Ascending aorta (tissue), 2 donors: Measurements from ENCODE around the gene ANKRD40CL. TPM values are rescaled to one million over a fixed set of nuclear protein-coding genes. Genes with fewer than 3 reads are reported as not detected.

ENCODE experiments used
- DNase-seq, 2 donors: peaks; one replicate each; pipeline ENCODE4 v3.0.0-alpha.2; 2019; ENCODE audit warnings: low spot score in 2 of 2
- H3K27ac ChIP-seq, 2 donors: fragments of 200-600 bp; sonication (generic); one replicate each; pipeline ENCODE4 v1.5.1; 2016 to 2017; ENCODE audit warnings: mild to moderate bottlenecking in 1 of 2
- H3K27me3 ChIP-seq: fragments of 200-600 bp; sonication (generic); one replicate; pipeline ENCODE4 v1.5.1; 2017
- H3K36me3 ChIP-seq, 2 donors: fragments of 200-600 bp; sonication (generic); one replicate each; pipeline ENCODE4 v1.5.1; 2016
- H3K4me1 ChIP-seq, 2 donors: fragments of 200-600 bp; sonication (generic); one replicate each; pipeline ENCODE4 v1.5.1; 2016 to 2017; ENCODE audit warnings: mild to moderate bottlenecking in 1 of 2
- H3K4me3 ChIP-seq, 2 donors: fragments of 200-600 bp; sonication (generic); one replicate each; pipeline ENCODE4 v1.5.1; 2016 to 2017; ENCODE audit warnings: mild to moderate bottlenecking in 1 of 2
- H3K9me3 ChIP-seq, 2 donors: fragments of 200-600 bp; sonication (generic); one replicate each; pipeline ENCODE4 v1.5.1; 2016
- intact Hi-C: fragments of 100-400 bp; cut with DNase I; formaldehyde crosslinking; loops from one replicate; pipeline ENCODE4 v1.15.1; 2023
- total RNA-seq: library from RNA; depleted of rRNA; stranded (reverse); fragments of >200 nt; gene quantifications from one replicate; pipeline ENCODE4 v1.1.0, GENCODE V29; 2016
- TF ChIP-seq, protein P1 (sequence below), 3 experiments: fragments of 200-600 bp in 2 of 3; fragments of 450-650 bp in 1 of 3; sonication (generic) in 2 of 3; IDR thresholded peaks; one replicate each; pipeline ENCODE4 v1.5.1; 2016 to 2019; ENCODE audit warnings: antibody characterized with exemption in 3 of 3, mild to moderate bottlenecking in 1 of 3, moderate library complexity in 1 of 3

ANKRD40CL gene
- total RNA-seq, 1 donor from 2014 or later = not detected

DNA sequence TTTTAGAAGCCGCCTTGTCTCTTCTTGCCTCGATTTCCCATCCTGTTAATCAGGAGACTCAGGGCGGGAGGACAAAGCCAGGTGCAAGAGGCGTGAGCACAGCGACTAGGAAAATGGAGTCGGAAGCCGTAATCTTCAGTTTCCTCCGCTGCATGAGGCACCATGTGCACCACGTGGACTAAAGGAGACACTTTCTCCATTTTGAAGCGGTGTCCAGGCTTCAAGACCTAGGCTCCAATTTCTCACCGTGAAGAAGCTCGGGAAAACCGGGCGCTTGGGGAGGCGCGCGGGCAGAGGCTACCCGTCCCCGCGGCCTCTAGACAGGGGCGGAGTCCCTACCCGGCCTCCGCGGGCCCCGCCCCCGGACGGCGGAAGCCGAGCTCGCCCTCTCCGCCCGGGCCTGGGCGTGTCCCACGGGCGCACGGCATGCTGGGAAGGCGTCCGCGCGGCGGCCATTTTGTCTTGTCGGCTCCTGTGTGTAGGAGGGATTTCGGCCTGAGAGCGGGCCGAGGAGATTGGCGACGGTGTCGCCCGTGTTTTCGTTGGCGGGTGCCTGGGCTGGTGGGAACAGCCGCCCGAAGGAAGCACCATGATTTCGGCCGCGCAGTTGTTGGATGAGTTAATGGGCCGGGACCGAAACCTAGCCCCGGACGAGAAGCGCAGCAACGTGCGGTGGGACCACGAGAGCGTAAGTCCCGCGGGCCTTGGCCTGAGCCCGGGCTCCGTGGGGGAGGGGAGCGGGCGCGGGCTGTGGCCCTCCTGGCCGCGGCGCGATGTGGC lies 48.0 kb downstream of the ANKRD40CL start, which contains the start of gene LUC7L3:
Gene LUC7L3 (plus strand): TSS at position 460 of the 780 bp plus-strand sequence. CDS start 130 bp downstream, at position 590.
- TF ChIP-seq, protein P1, sequence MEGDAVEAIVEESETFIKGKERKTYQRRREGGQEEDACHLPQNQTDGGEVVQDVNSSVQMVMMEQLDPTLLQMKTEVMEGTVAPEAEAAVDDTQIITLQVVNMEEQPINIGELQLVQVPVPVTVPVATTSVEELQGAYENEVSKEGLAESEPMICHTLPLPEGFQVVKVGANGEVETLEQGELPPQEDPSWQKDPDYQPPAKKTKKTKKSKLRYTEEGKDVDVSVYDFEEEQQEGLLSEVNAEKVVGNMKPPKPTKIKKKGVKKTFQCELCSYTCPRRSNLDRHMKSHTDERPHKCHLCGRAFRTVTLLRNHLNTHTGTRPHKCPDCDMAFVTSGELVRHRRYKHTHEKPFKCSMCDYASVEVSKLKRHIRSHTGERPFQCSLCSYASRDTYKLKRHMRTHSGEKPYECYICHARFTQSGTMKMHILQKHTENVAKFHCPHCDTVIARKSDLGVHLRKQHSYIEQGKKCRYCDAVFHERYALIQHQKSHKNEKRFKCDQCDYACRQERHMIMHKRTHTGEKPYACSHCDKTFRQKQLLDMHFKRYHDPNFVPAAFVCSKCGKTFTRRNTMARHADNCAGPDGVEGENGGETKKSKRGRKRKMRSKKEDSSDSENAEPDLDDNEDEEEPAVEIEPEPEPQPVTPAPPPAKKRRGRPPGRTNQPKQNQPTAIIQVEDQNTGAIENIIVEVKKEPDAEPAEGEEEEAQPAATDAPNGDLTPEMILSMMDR (IDR thresholded peaks at IDR 0.05) = no peak
- intact Hi-C loops = loop anchor here (1.0 kb wide), 1 partner anchor 12 kb away; the partner anchor contains the start of gene ANKRD40
- H3K36me3 ChIP-seq = no peaks in the 10 kb centered on the region
- H3K4me3 ChIP-seq = peak within 1 kb of the TSS; percentile 77 to 95
- no peaks in the 10 kb centered on the region for H3K9me3 ChIP-seq
- peak; percentile 81 to 96 for DNase-seq
- no peaks in the 10 kb centered on the region for H3K27me3 ChIP-seq
- peaks cover 15 to 23% of the 10 kb centered on the region in 2 donors for H3K4me1 ChIP-seq
- H3K27ac ChIP-seq = peak within 1 kb of the TSS; percentile 91 to 97

DNA sequence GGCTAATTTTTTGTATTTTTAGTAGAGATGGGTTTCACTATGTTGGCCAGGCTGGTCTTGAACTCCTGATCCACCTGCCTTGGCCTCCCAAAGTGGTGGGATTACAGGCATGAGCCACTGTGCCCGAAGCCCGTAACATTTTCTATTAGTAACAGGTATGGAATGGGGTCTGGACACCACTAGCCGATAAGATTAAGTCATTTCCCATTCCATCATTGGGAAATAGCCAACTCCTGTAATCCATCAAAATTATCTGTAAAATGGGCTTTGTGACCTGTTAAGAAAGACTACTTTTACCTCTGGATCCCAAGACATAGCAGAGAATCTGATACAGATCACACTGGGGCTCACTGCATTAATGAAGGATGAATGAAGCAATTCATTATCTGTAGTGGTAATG lies 51.8 kb downstream of the ANKRD40CL start:
- intact Hi-C loops = no loop called here
- no peaks in the 10 kb centered on the region for H3K9me3 ChIP-seq
- no peaks in the 10 kb centered on the region for H3K36me3 ChIP-seq
- H3K27me3 ChIP-seq = no peaks in the 10 kb centered on the region
- TF ChIP-seq, protein P1 (IDR thresholded peaks at IDR 0.05) = no peak
- no peak overlapping the region for H3K4me3 ChIP-seq
- peaks cover 0 to 3% of the 10 kb centered on the region in 2 donors for H3K4me1 ChIP-seq
- H3K27ac ChIP-seq = no peak overlapping the region
- no peak for DNase-seq

DNA sequence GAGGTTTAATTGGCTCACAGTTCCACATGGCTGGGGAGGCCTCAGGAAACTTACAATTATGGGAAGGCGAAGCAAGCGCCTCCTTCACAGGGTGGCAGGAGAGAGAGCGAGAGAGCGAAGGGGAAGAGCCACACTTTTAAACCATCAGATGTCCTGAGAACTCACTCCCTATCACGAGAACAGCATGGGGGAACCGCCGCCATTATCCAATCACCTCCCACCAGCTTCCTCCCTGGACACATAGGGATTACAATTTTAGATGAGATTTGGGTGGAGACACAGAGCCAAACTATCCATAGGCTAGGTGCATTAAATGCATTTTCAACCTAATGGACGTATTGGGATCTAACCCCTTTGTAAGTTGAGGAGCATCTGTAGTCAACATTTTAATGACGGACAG lies 54.7 kb downstream of the ANKRD40CL start:
- Histone ChIP-seq H3K27me3 (no peaks in the 10 kb centered on the region), H3K4me1 (peaks cover 11 to 16% of the 10 kb centered on the region in 2 donors), H3K36me3 (no peaks in the 10 kb centered on the region), H3K27ac (no peak overlapping the region), H3K9me3 (no peaks in the 10 kb centered on the region), H3K4me3 (no peak overlapping the region)
- DNase-seq = no peak
- intact Hi-C loops = no loop called here
- TF ChIP-seq, protein P1 (IDR thresholded peaks at IDR 0.05) = no peak

Other genes with a start within 250 kb of the ANKRD40CL start
- 0.85 TPM for gene EPN3, start 234.8 kb downstream of the ANKRD40CL start, total RNA-seq
- gene SPATA20, start 220.3 kb downstream of the ANKRD40CL start, total RNA-seq = 463 TPM
- gene CACNA1G, start 206.8 kb downstream of the ANKRD40CL start, total RNA-seq = 1.2 TPM
- gene ABCC3, start 132.6 kb downstream of the ANKRD40CL start, total RNA-seq = 30.2 TPM
- 35.4 TPM for gene ANKRD40, start 59.6 kb downstream of the ANKRD40CL start, total RNA-seq
- gene LUC7L3, start 47.9 kb downstream of the ANKRD40CL start, total RNA-seq = 32.0 TPM
- gene WFIKKN2, start 68.1 kb upstream of the ANKRD40CL start, total RNA-seq = not detected
- 41.7 TPM for gene TOB1, start 98.8 kb upstream of the ANKRD40CL start, total RNA-seq